Mammary epithelial cell (primary cell): ENCODE results near the gene RNF145.

ENCODE experiments used
- CTCF ChIP-seq, 2 donors: IDR thresholded peaks in 1 of 2; conservative IDR thresholded peaks in 1 of 2; 2 replicates each; pipeline ENCODE4 v1.5.1; 2011 to 2012; ENCODE audit warnings: inconsistent platforms in 2 of 2, low read length in 2 of 2, mild to moderate bottlenecking in 2 of 2, control low read depth in 1 of 2, low read depth in 1 of 2; ENCODE audit not compliant: insufficient read depth in 1 of 2; ENCODE audit errors: extremely low read depth in 1 of 2
- EZH2 ChIP-seq: IDR thresholded peaks from 2 replicates; pipeline ENCODE4 v1.6.1; 2012; ENCODE audit warnings: low read length, inconsistent platforms, borderline replicate concordance

GRCh38 chr5:159208514-159209437, 577 bp downstream of the RNF145 start:
- TF ChIP-seq CTCF (conservative IDR thresholded peaks at IDR 0.05 in 1 of 2, IDR thresholded peaks at IDR 0.05 in 1 of 2; ENCODE audit: extremely low read depth in 1 of 2, insufficient read depth in 1 of 2, low read depth in 1 of 2, low read length in 2 of 2), result no peak
- TF ChIP-seq EZH2, result no peak
